Parathyroid adenoma (tissue), 2 donors: Measurements from ENCODE around the gene KRT17.

Experiments used
- H2AFZ ChIP-seq: fragments of 300-600 bp; sonication (generic); one replicate; pipeline ENCODE4 v1.7.0; 2017; ENCODE audit warnings: antibody characterized with exemption, mild to moderate bottlenecking
- H3K27ac ChIP-seq: fragments of 300-600 bp; sonication (generic); one replicate; pipeline ENCODE4 v1.7.0; 2017
- H3K27me3 ChIP-seq: fragments of 300-600 bp; sonication (generic); one replicate; pipeline ENCODE4 v1.7.0; 2017; ENCODE audit warnings: low read length; ENCODE audit not compliant: control insufficient read depth, insufficient read depth
- H3K36me3 ChIP-seq: fragments of 300-600 bp; sonication (generic); one replicate; pipeline ENCODE4 v1.7.0; 2017; ENCODE audit warnings: low read length; ENCODE audit not compliant: control insufficient read depth, insufficient read depth
- H3K4me1 ChIP-seq: fragments of 300-600 bp; sonication (generic); one replicate; pipeline ENCODE4 v1.7.0; 2017; ENCODE audit warnings: control low read depth
- H3K4me2 ChIP-seq: fragments of 300-600 bp; sonication (generic); one replicate; pipeline ENCODE4 v1.7.0; 2017; ENCODE audit warnings: low read length
- H3K4me3 ChIP-seq: fragments of 300-600 bp; sonication (generic); one replicate; pipeline ENCODE4 v1.7.0; 2017; ENCODE audit warnings: low read depth, low read length
- H3K79me2 ChIP-seq: fragments of 300-600 bp; sonication (generic); one replicate; pipeline ENCODE4 v1.7.0; 2017; ENCODE audit warnings: control low read depth
- H3K9ac ChIP-seq: fragments of 300-600 bp; sonication (generic); one replicate; pipeline ENCODE4 v1.7.0; 2017; ENCODE audit warnings: mild to moderate bottlenecking
- H3K9me3 ChIP-seq: fragments of 300-600 bp; sonication (generic); one replicate; pipeline ENCODE4 v1.7.0; 2017; ENCODE audit warnings: low read length; ENCODE audit not compliant: control insufficient read depth
- CTCF ChIP-seq: fragments of 300-600 bp; sonication (generic); IDR thresholded peaks from one replicate; pipeline ENCODE4 v1.7.0; 2017; ENCODE audit warnings: antibody characterized with exemption, mild to moderate bottlenecking
- donor health status: primary hyperparathyroidism.

Gene KRT17

GRCh38 chr17:41581366-41582060, 42.9 kb downstream of the KRT17 start:
- Histone ChIP-seq H3K27me3 (no peaks in the 10 kb centered on the region), H3K27ac (no peak overlapping the region), H3K4me3 (no peak overlapping the region), H3K4me1 (no peaks in the 10 kb centered on the region), H3K4me2 (no peak overlapping the region), H3K9ac (no peak overlapping the region), H3K36me3 (no peaks in the 10 kb centered on the region), H3K79me2 (no peaks in the 10 kb centered on the region), H3K9me3 (no peaks in the 10 kb centered on the region), H2AFZ (no peak overlapping the region)
- TF ChIP-seq CTCF = no peak

DNA sequence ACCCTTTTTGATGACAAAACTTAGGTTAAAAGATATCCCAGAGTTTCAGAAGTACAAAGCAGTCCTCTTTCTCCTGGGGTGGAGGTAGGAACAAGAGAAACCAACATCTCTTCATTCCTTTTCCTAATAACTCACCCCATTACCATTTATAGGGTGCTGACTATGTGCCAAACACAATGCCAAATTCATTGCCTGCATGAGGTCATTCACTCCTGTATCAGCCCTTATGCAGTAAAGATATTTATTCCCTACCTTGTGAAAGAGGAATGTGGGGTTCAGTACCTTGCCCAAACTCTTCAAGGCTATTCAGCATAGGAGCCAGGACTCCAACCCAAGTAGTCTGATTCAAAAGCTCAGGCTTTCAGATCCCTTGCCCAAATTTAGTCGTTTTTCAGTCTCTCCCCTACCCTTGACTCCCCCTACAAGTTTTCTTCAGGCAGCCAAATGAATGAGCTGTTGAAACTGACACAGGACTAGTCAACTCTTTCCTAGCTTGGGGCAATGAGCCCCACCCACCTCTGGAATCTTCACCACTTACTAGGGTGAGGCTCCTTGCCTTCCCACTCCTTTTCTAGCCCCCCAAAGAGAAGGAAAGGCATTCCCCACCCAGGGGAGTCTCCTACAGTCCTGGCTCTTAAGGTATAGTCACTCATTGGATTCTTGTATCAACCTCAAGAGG, 43.5 kb downstream of the KRT17 start:
- no peak overlapping the region for H3K9ac ChIP-seq
- H3K27ac ChIP-seq = no peak overlapping the region
- TF ChIP-seq CTCF = no peak
- H3K9me3 ChIP-seq = no peaks in the 10 kb centered on the region
- no peaks in the 10 kb centered on the region for H3K27me3 ChIP-seq
- H3K79me2 ChIP-seq = no peaks in the 10 kb centered on the region
- no peak overlapping the region for H3K4me3 ChIP-seq
- no peak overlapping the region for H3K4me2 ChIP-seq
- no peaks in the 10 kb centered on the region for H3K36me3 ChIP-seq
- no peak overlapping the region for H2AFZ ChIP-seq
- H3K4me1 ChIP-seq = no peaks in the 10 kb centered on the region

- Histone ChIP-seq H3K4me2 (no peak overlapping the region), H3K9me3 (no peaks in the 10 kb centered on the region), H3K9ac (no peak overlapping the region), H3K4me3 (no peak overlapping the region), H3K4me1 (no peaks in the 10 kb centered on the region), H3K27ac (no peak overlapping the region), H3K36me3 (no peaks in the 10 kb centered on the region), H2AFZ (no peak overlapping the region), H3K27me3 (no peaks in the 10 kb centered on the region), H3K79me2 (no peaks in the 10 kb centered on the region)
- no peak for TF ChIP-seq CTCF
Observed at GRCh38 chr17:41580244-41580575, 44.2 kb downstream of the KRT17 start.

DNA sequence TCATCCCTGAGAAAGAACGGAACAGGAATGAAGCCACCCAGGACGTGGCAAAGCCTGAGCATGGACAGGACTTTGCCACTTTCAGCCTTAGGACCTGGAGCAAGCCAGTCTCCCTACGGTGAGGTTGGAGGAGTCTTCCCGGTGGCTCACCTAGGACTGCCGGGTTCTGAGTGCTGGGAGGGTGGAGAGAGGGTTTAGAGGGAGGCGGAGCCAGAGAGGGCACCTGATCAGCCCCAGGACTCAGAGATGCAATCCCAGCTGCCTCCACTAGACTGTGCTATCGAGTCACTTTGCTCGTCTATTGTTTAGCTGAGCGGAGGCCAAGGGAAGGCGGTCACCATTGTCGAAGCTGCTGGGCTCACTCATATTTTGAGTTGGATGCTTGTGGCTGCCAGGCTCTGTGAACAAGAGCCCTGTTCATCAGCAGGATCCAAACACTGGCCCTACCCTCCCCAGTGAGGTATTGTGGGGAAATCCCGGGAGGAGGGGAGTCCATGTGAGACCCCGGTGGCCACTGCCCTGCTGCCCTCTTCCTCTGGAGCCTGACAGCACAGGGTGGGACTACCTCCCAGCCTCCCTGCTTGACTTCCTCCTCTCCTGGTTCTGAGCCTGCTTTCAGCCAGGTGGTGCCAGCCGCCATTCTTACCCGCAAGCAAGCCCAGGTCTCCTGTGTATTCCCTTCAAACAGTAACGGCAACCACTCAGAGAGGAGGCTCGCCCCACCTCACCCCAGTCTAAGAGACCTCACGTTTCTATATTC, 44.7 kb downstream of the KRT17 start:
- Histone ChIP-seq H3K27ac (no peak overlapping the region), H2AFZ (no peak overlapping the region), H3K4me1 (no peaks in the 10 kb centered on the region), H3K4me2 (no peak overlapping the region), H3K79me2 (no peaks in the 10 kb centered on the region), H3K27me3 (no peaks in the 10 kb centered on the region), H3K9me3 (no peaks in the 10 kb centered on the region), H3K9ac (no peak overlapping the region), H3K4me3 (no peak overlapping the region), H3K36me3 (no peaks in the 10 kb centered on the region)
- peak; percentile 80 for TF ChIP-seq CTCF
